Stimulated activated CD8-positive, alpha-beta memory T cell treated with anti-CD3 and anti-CD28 coated beads, Interleukin-4, amount 100 ng/mL, for 48 hours (primary cell): Measurements from ENCODE around the gene CLCN3.
A peak's percentile ranks its signal among the peaks of the same experiment; 100 is the strongest.
"Not testable (repeated sequence)": the region's sequence is repeated elsewhere in the genome, so short reads cannot be mapped to it uniquely, and the experiment has no call there.

Experiments used
- DNase-seq: peaks from one replicate; pipeline ENCODE4 v3.0.0-alpha.2; 2020

The CLCN3 gene

GRCh38 chr4:169619958-169620879, at the start of gene CLCN3:
Gene CLCN3 (plus strand): TSS chr4:169620578. CDS start chr4:169635929, 15,351 bp downstream.
- peak; percentile 96 for DNase-seq

- not testable (repeated sequence) for DNase-seq
Observed at GRCh38 chr4:169571012-169571411, 49.4 kb upstream of the CLCN3 start.

GRCh38 chr4:169571435-169571834, 48.9 kb upstream of the CLCN3 start:
- DNase-seq, result no peak

GRCh38 chr4:169573889-169574288, 46.5 kb upstream of the CLCN3 start:
- DNase-seq, result no peak

- DNase-seq, result no peak
Observed at GRCh38 chr4:169582203-169582602, 38.2 kb upstream of the CLCN3 start.

GRCh38 chr4:169582706-169583105, 37.7 kb upstream of the CLCN3 start:
- no peak for DNase-seq

GRCh38 chr4:169583563-169583962, 36.8 kb upstream of the CLCN3 start:
- DNase-seq, result no peak

- DNase-seq, result no peak
Observed at GRCh38 chr4:169593050-169593560, 27.3 kb upstream of the CLCN3 start.

- DNase-seq, result no peak
Observed at GRCh38 chr4:169594560-169595195, 25.7 kb upstream of the CLCN3 start.

GRCh38 chr4:169601016-169601771, 19.2 kb upstream of the CLCN3 start:
- DNase-seq, result no peak

GRCh38 chr4:169603312-169603711, 17.1 kb upstream of the CLCN3 start:
- no peak for DNase-seq

GRCh38 chr4:169604131-169604900, 16.1 kb upstream of the CLCN3 start:
- no peak for DNase-seq

GRCh38 chr4:169604903-169605331, 15.5 kb upstream of the CLCN3 start:
- DNase-seq, result no peak

- no peak for DNase-seq
Observed at GRCh38 chr4:169611157-169611556, 9.2 kb upstream of the CLCN3 start.

- peak; percentile 90 for DNase-seq
Observed at GRCh38 chr4:169611991-169612870, 8.1 kb upstream of the CLCN3 start, which contains the start of gene NEK1. Gene NEK1 (minus strand): TSS chr4:169612583. CDS start chr4:169602630, 9,953 bp downstream.

- peak; percentile 74 for DNase-seq
Observed at GRCh38 chr4:169612871-169613859, 7.2 kb upstream of the CLCN3 start.

- DNase-seq, result no peak
Observed at GRCh38 chr4:169615467-169616106, 4.8 kb upstream of the CLCN3 start.

- DNase-seq, result no peak
Observed at GRCh38 chr4:169616846-169617245, 3.5 kb upstream of the CLCN3 start.

GRCh38 chr4:169617306-169617705, 3.1 kb upstream of the CLCN3 start:
- no peak for DNase-seq
